GM13976 (cell line): ENCODE data around the gene SLC9A5.

Experiments used
- DNase-seq: peaks from one replicate; pipeline ENCODE4 v3.0.0; 2012; ENCODE audit warnings: low spot score
- in situ Hi-C: fragments of 300-500 bp; cut with MboI; formaldehyde crosslinking; loops from one replicate; pipeline ENCODE4 v1.12.0; 2022; ENCODE audit warnings: low sequenced_read_pairs, mixed read lengths, inconsistent platforms; ENCODE audit not compliant: unreplicated experiment
- TF ChIP-seq, protein P1 (sequence below): IDR thresholded peaks from 2 replicates; pipeline ENCODE4 v1.5.1; 2012; ENCODE audit warnings: borderline replicate concordance, mild to moderate bottlenecking; ENCODE audit not compliant: insufficient read depth; ENCODE audit errors: extremely low read depth, missing control alignments, control extremely low read depth

SLC9A5 gene, protein sequence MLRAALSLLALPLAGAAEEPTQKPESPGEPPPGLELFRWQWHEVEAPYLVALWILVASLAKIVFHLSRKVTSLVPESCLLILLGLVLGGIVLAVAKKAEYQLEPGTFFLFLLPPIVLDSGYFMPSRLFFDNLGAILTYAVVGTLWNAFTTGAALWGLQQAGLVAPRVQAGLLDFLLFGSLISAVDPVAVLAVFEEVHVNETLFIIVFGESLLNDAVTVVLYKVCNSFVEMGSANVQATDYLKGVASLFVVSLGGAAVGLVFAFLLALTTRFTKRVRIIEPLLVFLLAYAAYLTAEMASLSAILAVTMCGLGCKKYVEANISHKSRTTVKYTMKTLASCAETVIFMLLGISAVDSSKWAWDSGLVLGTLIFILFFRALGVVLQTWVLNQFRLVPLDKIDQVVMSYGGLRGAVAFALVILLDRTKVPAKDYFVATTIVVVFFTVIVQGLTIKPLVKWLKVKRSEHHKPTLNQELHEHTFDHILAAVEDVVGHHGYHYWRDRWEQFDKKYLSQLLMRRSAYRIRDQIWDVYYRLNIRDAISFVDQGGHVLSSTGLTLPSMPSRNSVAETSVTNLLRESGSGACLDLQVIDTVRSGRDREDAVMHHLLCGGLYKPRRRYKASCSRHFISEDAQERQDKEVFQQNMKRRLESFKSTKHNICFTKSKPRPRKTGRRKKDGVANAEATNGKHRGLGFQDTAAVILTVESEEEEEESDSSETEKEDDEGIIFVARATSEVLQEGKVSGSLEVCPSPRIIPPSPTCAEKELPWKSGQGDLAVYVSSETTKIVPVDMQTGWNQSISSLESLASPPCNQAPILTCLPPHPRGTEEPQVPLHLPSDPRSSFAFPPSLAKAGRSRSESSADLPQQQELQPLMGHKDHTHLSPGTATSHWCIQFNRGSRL

DNA sequence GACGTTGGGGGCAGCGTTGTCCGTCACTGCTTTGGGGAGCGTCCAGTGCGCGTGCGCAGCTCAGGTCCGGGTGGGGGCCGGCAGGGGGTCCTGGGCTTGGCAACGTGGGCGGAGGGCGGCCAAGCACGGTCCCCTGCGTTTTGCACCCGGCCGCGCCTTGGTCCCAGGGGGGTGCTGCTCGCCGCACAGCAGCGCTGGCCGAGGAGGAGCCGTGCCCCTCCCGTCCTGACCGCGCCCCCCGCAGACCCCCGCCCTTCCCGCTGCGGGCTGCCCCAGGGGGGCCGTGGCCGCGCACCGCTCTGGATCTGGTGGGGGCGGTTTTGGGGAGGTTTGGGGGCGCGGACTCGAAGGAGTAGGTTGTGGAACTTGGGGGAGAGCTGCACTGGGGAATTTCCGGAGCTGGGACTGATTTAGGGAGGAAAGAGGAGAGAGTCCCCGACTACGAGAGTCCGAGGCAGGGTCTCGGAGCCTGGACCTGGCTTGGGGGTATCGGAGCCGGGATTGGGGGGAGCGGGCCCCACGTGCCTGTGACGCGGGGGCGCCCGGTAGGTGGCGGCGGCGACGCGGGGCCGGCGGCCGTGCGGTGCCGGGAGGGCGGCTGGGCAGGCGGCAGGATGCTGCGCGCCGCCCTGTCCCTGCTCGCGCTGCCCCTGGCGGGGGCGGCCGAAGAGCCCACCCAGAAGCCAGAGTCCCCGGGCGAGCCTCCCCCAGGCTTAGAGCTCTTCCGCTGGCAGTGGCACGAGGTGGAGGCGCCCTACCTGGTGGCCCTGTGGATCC lies at the start of gene SLC9A5:
Gene SLC9A5, plus strand, starts transcription at position 579 of the 777 bp plus-strand sequence. Its CDS starts 36 bp downstream, at position 615.
- peak; percentile 77 for DNase-seq
- in situ Hi-C loops = no loop called here
- TF ChIP-seq, protein P1, sequence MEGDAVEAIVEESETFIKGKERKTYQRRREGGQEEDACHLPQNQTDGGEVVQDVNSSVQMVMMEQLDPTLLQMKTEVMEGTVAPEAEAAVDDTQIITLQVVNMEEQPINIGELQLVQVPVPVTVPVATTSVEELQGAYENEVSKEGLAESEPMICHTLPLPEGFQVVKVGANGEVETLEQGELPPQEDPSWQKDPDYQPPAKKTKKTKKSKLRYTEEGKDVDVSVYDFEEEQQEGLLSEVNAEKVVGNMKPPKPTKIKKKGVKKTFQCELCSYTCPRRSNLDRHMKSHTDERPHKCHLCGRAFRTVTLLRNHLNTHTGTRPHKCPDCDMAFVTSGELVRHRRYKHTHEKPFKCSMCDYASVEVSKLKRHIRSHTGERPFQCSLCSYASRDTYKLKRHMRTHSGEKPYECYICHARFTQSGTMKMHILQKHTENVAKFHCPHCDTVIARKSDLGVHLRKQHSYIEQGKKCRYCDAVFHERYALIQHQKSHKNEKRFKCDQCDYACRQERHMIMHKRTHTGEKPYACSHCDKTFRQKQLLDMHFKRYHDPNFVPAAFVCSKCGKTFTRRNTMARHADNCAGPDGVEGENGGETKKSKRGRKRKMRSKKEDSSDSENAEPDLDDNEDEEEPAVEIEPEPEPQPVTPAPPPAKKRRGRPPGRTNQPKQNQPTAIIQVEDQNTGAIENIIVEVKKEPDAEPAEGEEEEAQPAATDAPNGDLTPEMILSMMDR = peak; percentile 22

DNA sequence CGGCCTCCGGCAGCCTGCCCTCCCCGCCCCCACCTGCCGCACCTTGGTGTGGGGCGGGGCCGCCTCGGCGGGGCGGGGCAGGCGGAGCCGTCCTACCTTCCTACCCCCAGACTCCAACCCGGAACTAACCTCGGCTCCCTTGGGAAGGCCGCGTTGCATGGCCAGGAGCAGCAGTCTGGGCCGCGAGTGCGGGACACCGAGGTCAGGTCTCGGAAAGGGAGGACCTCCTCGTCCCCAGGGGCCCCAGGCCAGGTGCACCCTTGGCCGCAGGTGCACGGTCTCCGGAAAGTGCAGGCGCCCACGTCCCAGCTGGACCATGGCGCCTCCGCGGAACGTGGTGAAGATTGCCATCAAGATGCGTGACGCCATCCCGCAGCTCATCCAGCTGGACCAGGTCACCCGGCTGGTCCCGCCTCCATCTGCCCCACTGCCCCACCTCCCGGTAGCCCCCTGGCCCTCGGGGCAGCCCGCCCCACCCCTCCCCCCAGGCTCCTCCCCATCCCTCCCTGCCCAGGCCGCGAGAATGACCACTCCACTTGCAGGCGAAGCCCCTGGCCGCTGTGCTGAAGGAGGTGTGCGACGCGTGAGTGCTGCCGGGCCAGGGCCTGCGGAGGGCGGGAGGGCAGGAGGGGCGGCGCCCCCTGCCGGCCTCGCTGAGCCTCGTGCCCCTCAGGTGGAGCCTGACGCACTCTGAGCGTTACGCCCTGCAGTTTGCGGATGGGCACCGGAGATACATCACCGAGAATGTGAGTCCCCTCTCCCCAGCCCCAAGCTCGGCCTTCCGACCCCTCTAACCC lies 49.6 kb upstream of the SLC9A5 start, which contains the start of gene ELMO3:
Gene ELMO3, plus strand, starts transcription at position 121 of the 797 bp plus-strand sequence. Its CDS starts 196 bp downstream, at position 317.
- TF ChIP-seq, protein P1 = no peak
- DNase-seq = peak; percentile 36
- in situ Hi-C loops = no loop called here

DNA sequence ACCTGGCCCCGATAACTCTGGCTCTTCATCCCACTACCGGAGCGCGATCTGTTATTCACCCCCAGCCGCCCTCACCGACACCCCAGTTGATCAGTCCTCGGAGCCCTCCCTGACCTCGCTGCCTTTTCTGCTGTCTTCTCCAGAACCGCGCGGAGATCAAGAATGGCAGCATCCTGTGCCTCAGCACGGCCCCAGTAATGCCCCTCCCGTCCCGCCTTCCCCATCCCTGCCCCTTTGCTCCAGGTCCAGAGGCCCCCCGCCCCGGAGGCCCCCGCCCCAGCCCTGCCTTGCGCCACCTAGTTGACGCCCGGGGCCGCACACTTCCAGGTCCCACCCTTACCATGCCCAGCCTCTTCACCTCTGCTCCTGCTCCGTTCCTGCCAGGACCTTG lies 49.0 kb upstream of the SLC9A5 start:
- DNase-seq = peak; percentile 22
- TF ChIP-seq, protein P1 = no peak
- in situ Hi-C loops = no loop called here

DNA sequence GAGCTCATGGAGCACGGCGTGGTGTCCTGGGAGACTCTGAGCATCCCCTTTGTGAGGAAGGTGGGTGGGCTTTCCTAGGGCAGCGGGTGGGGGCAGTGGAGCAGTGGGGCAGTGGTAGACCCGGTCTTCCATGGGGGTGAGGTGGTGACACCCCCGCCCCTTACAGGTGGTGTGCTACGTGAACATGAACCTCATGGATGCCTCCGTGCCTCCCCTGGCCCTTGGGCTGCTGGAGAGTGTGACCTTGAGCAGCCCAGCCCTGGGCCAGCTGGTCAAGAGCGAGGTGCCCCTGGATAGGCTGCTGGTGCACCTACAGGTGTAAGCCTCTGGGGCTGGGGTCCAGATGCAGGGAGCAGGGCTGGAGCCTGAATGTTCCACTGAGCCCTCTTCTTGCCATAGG lies 48.3 kb upstream of the SLC9A5 start:
- TF ChIP-seq, protein P1 = no peak
- in situ Hi-C loops = no loop called here
- DNase-seq = no peak

DNA sequence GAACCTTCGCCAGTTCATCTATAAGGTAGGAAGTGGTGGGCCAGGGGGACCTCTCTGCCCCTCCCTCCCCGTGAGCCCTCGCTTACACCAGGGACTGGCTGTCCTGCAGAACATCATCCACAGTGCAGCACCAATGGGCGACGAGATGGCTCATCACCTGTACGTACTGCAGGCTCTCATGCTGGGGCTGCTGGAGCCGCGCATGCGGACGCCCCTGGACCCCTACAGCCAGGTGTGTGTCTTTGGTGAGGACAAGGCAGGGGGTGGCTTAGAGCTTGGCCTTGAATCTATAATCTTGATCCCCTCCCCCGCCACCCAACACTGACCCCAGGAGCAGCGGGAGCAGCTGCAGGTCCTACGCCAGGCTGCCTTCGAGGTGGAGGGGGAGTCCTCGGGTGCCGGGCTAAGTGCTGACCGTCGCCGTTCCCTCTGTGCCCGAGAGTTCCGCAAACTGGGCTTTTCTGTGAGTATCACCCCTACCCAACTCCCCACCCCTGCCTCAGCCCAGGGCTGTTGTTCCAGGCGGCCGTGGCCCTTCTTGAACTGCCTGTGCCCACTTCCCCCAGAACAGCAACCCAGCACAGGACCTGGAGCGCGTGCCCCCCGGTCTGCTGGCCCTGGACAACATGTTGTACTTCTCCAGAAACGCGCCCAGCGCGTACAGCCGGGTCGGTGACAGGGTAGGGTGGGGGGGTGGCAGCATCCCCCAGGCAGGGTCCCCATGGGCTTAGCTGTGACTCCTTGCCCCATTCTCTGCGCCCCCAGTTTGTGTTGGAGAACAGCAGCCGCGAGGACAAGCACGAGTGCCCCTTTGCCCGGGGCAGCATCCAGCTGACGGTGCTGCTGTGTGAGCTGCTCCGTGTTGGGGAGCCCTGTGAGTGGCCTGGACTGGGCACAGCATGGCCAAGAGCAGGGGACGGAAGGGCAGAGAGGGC lies 47.1 kb upstream of the SLC9A5 start:
- TF ChIP-seq, protein P1 = no peak
- in situ Hi-C loops = no loop called here
- DNase-seq = peak; percentile 27
